HG02852 (cell line): ENCODE results near the gene ABCB9.

Experiments used
- ATAC-seq: cut with Tn5 transposase; IDR thresholded peaks from one replicate; pipeline ENCODE4 v1.9.1; 2021; ENCODE audit warnings: mild to moderate bottlenecking, moderate library complexity; ENCODE audit not compliant: unreplicated experiment

The ABCB9 gene

DNA sequence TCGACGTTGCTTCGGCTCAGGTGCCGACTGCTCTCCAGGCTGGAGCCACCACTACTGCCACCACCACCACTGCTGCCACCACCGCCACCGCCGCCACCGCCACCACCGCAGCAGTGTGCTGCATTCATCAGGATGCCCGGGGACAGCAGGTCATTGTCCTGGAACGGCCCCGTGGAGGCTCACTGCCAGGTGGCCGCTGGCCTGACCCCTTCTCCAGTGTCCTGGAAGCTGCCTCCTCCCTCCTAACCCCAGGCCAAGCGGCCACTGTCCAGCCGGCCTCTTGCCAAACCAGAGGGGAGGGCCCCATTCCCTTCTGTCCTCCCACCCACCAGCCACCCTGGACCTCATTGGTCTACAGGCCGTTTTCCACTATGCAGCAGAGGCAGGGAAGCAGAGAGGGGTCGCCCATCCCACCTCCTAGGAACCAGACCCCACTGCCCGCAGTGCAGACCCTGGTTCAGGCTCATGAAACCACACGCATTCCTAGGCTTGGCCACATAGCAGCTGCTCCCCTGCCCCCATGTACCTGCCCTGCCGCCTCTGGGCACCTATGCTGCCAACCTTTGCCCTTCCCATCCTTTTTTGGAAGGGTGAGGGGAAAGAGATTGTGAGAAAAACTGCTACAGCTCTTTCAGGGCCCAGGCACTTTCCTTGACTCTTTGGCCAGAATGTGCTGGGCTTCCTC, 29.4 kb upstream of the ABCB9 start:
- no peak for ATAC-seq

DNA sequence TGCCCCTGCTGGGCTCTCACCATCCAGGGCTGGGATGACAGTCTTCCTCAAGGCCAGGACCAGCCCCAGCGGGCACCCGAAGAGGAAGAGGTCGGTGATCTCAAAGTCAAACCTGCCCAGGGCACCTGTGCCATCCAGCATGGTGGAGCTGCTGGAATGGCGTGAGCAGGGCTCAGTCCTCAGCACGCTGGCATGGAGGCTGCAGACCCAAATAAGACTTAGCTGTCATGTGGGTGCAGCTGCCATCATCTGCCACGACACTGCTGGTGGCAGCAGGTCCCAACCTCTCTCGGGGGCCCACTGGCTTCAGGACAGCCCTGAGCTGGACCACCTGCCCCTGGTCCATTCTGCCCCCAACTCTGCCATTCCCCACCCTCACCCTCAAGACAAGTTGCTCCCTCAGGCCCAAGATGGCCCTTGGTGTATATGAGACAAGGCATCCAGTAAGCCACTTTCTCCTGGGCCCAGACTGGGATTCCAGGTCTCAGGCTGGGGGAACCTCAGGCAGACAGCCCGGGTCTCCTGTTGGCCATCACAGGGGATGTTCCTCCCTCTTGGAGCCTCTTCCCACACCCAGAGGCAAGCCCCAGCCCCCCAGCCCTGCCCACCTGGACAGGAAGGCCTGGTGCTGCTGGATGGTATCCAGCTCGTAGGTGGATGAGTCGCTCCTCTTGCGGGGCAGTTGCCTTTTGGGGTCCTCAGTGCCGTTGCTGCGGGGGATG, 28.7 kb upstream of the ABCB9 start:
- ATAC-seq: no peak

DNA sequence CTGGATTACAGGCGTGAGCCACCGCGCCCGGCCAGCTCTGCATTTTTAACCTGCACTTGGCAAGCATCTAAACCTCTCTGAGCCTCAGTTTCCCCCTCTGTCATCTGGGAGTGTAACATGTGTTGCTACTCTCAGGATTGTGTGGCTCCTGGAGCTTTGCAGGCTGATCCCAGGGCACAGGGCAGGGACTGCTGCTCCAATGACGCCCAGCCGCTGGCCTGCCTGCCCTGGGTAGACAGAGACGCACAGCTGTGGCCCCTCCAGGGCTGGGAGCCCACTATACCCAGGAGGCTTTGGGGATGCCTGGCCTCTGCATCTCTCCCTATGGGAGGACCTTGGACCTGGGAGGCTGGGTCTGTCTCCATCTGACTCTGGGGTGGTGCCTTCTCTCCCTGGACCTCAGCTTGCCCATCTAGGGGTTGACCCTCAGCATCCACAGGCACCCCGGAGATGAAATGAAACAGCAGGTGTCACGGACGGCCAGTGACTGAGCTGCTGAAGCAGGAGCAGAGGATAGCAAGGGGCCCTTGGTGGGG, 27.9 kb upstream of the ABCB9 start:
- ATAC-seq: no peak

DNA sequence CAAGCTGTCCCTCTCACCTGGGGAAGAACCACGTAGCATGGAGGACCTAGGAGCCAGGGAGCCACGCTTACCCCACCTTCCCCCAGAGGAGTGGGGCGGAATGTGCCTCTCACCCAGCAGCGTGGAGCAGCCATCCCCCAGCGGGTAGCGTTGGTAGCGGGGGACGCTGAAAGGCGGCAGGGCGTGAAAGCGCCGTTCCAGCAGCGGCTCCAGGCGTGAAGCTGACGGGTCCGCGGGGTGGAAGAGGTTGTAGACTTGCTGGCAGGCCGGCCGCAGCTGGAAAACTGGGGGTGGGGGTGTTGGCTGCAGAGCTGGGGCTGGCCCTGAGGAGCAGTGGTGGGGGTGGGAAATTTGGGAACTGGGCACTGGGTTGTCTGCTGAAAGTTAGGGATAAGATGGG, 26.1 kb upstream of the ABCB9 start:
- no peak for ATAC-seq

DNA sequence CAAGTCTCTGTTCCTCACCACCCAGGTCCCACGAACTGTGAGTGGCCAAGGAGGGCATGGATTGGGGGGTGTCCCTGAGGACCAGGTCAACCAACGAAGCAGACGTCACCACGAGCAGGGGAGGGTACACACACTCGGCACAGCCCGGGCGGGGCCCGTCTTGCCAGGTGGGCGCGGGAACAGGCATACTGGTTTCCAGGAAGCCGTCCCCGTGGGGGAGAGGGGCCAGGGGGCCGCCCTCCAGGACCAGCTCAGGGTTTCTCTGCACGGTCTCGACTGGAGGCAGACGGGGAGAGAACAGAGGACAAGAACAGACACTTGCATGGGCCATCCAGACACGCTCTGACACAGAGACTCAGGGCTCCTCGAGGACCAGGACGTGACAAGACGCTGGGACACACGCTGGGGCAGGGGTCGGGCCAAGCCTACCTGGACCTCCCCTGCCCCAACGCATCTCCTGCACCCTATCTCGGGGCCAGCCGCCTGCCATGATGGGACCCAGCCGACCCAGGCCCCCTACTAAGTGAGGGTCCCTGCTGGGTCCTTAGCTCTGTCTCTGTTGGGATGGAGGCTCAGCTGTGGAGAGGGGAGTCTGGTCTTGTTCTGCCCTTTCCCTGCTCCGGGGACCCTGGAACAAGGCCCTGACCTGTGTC, 25.5 kb upstream of the ABCB9 start:
- no peak for ATAC-seq

DNA sequence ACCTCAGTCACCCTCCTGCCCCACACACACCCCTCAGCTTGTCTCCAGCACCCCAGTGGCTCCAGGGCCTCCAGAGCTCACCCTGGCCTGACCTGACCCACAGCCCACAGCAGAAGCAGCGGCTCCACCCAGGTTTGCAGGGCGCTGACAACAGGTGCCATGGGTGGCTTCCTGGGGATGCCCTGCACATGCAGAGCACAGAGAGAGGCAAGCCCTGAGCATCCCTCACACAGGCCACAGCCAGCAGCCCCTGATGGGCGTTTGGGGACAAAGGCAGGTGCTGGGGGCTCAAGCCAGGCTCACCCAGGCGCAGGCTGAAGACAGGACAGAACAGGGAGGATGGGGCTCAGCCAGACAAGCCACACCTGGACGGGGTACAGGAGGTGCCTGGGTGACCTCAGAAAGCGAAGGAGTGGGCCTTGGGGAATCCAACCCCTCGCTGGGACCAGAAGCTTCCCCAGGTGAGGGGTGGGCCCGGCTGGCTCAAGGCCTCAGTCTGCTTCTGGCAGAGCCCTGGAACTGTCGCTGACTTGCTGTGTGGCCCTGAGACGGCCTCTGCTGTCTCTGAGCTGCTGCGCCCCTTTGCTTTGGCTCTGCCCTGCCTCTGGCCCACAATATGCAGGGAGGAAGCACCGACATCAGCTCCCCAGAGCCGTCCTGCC, 24.8 kb upstream of the ABCB9 start:
- no peak for ATAC-seq

DNA sequence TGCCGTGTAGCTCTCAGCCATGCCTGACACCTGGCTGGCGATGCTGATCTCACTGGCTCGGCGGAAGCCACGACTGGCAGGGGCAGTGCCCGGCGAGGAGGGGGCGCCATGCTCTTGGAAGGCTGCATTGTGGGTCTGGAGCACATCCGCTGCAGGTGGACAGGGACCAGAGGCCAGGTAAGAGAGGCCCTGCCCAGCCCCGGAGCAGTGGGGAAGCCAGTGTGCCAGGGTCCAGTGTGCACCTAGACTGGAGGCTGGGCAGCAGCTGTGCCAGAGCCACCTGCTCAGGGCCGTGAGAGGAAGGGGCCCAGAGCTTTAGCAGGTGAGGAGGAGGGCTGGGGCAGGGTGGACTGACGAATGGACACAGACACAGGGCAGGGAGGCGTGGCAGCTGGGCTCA, 24.3 kb upstream of the ABCB9 start:
- ATAC-seq: no peak

DNA sequence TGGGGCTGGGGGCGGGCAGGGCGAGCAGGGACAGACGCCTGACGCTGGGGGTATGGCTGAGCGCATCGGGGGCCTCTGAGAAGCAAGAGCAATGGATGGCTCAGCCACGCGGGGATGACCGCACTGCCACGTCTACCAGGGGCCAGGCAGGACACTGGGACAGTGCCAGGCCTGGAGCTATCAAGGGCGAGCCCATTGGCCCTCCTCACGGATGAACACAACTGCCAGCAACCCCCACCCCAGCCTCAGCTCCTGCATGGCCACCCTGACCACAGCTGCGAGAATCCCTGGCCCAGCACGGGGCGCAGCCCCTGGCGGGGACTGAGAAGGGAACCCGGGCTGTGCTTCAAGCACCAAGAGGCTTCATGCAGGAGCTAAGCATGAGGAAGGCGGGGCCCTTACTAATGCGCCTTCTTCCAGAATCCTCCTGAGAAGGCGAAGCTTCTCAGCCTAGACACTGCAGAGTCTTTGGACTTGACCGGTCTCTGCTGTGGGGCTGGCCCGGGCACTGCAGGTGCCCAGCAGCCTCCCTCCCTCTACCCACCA, 23.7 kb upstream of the ABCB9 start:
- no peak for ATAC-seq

DNA sequence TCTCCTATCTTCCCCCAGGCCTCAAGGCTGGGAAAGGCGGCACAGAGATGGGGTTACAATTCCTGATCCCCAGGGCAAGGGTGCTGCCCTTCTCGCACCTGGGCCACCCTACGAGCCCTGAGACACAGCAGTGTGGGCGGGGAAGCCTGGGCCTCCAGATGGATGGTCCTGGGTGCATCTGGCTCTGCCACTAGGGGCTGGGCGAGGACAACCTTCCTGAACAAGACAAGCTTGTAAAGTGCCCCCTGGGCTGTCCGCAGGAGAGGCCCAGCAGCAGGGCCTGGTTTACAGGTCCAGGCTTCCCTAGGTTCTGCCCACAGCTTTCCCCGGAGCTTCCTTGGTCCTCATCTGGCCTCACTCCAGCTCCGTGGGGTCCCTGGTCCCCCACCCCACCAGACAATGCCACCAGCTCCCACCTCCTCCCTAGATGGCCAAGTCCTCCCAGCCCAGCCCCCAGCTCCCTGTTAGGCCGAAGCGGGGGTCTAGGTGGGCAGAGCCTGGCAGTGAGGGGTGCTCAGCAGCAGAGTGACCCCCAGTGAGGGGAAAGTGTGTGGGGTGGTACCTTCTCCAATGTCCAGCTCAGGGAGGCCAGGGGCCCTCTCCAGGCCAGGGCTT, 23.1 kb upstream of the ABCB9 start:
- ATAC-seq: no peak

DNA sequence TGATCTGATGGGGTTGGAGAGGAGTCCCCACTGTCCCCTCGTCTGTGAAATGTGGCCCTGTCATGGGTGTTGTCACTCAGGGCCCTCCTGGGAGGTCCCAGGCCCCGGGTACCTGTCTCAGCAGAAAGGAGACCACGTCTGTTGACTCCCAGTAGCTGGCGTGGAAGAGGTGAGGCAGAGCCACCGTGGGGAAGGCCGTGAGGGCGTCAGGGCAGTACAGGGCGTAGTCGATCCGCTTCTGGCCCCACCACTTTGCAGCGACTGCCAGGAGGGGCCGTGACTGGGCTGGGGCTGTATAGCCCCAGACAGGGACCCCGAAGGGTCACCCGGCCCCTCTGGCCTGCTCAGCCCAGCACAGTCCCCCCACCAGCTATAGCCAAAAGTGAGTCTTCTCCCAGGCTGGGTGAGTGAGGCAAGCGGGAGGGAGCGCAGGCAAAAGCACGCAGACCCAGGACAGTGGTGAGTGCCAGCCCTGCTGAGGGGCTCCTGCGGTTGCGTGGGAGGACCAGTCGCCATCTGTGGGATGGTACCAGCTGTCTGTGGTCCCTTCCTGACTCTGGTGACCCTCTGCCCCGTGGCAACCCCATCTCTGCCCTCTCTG, 22.4 kb upstream of the ABCB9 start:
- ATAC-seq: no peak

DNA sequence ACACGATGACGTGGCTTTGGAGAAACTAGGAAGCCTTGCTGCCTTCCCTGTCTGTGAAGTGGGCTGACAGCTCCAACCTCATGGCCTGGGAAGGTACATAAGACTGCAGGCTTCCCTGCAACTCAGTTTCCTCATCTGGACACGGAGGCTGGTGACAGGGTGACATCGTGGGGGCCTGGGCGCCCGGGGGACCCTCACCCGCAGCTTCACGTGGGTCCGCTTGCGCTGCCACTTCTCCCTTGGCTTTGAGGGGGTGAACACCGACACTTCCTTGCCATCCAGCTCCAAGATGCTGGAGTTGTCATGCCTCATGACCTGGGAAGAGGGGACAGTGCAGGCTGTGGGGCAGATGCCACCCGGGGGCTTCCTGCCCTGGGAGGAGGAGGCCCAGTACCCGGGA, 21.8 kb upstream of the ABCB9 start:
- no peak for ATAC-seq

DNA sequence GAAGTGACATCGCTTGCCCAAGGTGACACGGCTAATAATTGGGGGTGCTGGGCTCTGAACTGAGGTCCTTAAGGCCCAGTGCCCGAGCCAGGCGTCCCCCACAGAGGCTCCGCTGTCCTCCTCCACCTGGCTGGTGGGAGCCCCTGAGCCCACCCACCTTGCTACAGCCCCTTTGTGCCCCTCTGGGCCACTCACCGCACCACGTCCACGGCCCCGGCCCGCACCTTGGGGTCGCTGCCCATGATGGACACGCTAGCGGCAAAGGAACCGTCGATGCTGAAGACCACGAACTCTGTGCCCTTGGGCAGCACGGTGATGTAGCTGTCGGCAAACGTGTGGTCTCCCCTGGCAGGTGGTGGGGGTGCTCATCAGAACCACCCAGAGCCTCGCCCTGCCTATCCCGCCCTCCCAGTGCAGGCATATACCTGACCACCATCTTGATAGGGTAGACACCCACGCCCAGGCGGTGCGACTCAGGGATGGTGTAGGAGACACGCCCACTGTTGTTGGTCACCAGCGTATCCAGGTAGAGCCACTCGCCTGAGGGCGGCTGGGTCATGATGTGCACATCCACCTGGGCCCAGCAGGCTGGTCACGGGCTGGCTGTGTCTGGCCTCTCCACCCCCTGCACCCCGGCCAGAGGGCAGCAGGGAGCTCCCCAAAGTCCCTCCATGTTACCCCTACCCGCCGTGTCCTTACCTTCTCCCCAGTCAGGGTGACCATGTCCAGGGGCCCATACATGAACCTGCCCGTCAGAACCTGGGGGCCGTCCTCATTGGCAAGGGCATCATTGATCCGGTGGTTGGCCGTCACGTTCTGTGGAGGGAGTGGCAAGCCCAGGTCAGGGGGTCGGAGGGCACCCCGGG, 21.1 kb upstream of the ABCB9 start:
- no peak for ATAC-seq

DNA sequence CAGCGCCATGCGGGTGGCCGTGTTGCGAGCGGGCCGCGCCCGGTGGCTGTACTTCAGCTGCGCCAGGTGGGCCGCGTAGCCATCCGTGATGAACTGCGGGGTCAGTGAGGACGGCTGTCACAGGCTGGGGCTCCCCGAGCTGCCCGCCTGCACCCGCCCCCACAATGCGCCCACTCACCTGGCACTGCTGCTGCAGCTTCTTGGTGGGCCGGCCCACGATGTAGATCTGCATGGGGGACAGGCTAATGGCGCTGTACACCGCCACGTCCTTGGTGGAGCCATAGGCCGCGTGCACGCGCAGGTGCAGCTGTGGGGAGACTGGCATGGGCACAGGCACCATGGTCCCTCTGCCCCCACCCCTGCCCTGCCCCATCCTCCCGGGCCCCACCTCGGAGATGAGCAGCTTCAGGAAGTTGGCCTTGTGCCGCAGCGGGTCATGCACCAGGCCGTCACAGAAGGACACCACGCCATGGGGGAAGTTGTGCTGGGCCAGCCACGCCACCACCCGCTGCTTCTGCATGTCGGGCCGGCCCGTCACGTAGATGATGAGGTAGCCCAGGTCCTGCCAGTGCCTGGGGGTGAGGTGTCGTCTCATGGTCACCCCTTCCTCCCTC, 20.1 kb upstream of the ABCB9 start:
- ATAC-seq: no peak

DNA sequence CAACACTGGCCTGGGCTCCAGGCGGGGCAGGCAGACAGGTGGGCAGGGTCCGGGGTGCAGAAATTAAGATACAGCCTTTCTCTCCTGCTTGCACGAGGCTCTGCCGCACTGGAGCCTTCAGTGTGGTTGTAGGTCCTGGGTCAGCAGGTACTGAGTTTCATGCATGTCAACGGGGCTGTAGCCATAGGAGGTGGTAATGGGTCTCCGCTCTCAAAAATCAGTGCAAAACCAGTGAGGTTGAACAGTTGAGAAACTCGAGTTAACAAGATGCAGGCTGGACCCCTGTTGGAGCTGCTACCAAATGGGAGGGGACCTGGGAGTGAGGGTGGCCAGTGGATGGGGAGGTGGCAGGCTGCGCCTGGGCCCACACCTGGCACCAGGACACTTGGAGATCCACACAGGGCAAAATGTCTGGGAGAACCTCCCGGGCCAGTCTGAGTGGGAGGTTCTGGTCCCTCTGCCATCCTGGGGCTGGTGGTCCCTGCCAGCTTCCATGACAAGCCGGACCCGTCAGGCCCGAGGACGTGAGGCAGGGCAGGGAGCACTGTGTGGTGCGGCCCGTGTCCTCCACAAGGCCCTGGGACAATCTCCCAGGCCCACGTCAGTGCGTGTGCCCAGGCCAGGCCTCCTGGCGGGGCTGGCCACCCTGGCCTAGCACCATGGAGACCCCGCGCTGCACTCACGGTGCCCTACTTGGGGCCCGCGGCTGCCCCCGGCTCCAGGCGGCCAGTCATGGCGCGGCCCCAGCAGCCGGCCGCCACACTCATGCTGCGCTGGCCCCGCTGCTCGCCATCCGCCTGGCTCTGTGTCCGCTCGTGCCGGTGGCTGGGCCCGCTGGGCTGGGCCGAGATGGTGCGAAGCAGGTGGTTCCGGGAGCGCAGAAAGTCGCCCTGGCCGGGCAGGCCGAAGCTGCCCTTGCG, 19.3 kb upstream of the ABCB9 start:
- no peak for ATAC-seq

DNA sequence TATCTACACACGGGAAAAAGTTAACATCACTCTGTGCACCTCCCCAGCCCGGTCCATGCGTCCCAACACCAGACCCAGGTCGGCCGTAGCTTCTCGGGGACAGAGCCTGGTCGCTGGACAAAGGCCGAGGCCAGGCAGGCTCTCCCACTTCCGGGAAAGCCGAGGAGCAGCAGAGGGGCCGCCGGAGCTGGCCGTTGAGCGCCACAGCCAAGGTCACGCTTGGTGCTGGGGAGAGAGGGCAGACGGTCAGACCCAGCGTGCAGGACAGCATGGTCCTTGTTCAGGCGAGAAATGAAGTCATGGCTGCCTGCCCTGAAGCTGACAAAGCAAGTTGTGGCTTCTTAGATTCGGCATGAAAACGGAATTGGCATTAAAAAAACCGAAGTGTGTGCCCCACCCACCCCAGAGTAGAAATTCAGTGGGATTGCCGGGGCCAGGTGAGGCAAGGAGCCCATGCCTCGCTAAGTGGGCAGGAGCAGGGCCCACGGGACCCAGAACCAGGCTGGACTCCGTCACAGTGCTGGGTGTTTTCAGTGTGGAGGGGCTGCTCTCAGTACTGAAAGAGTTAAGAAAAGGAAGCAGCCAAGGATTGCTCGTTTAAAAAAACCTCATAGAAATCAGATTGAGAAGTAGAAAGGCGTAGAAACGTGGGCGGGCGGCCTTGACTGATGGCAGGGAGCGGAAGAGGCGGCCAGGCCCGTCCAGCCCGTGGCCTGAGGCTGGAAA, 18.5 kb upstream of the ABCB9 start:
- ATAC-seq: no peak

DNA sequence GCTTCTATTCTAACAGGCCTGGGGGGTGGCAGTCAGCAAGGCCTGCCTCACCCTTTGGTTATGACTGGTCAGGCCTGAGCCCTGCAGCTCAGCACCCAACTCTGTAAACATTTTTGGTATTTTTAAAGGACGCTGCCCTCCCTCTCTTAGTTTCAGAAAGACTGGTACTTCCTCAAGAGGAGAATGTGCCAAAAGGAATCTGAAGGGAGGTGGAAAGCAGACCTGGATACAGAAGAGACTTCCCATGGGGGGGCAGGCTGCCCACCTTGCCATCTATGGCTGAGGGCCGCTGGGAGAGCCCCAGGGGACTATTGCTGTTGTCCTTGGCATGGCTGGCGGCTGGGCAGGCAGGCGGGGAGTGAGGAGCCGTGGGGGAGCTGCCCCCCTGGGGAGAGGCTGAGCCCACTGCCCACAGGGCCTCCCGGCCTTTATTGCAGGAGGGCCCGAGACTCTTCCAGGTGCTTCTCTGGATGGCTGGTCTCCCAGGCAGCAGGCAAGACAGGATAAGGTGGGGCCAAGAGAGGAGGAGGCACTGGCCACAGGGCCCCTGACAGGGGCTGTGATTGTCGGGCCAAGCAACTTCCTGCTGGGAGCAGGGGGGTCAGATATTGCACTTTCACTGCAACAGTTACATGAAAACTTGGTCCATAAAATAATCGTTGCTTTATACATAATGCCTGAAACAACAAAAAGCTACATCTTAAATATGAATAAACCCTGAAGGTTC, 17.7 kb upstream of the ABCB9 start:
- no peak for ATAC-seq
